Liver (tissue), 9 donors: ENCODE data around the gene ZFP3. TPM values are rescaled to one million over a fixed set of nuclear protein-coding genes. Genes with fewer than 3 reads are reported as not detected.

ENCODE experiments used
- DNase-seq: peaks from one replicate; pipeline ENCODE4 v3.0.0-alpha.2; 2017; ENCODE audit warnings: low spot score
- H3K27ac ChIP-seq, 2 donors: one replicate each; pipeline ENCODE4 v1.7.0; 2013; ENCODE audit warnings: inconsistent platforms in 2 of 2, low read length in 2 of 2, control low read depth in 1 of 2, low read depth in 1 of 2, mild to moderate bottlenecking in 1 of 2
- H3K27me3 ChIP-seq, 4 donors: one replicate each; pipeline versions ENCODE4 v1.6.1 to v1.7.0; 2013; ENCODE audit warnings: low read length in 3 of 4, inconsistent platforms in 1 of 4, mild to moderate bottlenecking in 1 of 4, moderate library complexity in 1 of 4; ENCODE audit not compliant: control insufficient read depth in 4 of 4, insufficient read depth in 4 of 4
- H3K36me3 ChIP-seq, 4 donors: one replicate each; pipeline versions ENCODE4 v1.6.1 to v1.7.0; 2013; ENCODE audit warnings: low read length in 3 of 4, mild to moderate bottlenecking in 3 of 4, low read depth in 1 of 4, moderate library complexity in 1 of 4; ENCODE audit not compliant: control insufficient read depth in 4 of 4, insufficient read depth in 3 of 4
- H3K4me1 ChIP-seq, 4 donors: one replicate each; pipeline versions ENCODE4 v1.6.1 to v1.7.0; 2013; ENCODE audit warnings: low read length in 3 of 4, mild to moderate bottlenecking in 3 of 4, moderate library complexity in 1 of 4; ENCODE audit not compliant: control insufficient read depth in 4 of 4, insufficient read depth in 4 of 4
- H3K4me3 ChIP-seq, 3 donors: one replicate each; pipeline versions ENCODE4 v1.6.1 to v1.7.0; 2013; ENCODE audit warnings: low read length in 3 of 3, control low read depth in 1 of 3, low read depth in 1 of 3, mild to moderate bottlenecking in 1 of 3
- H3K9ac ChIP-seq, 2 donors: one replicate each; pipeline ENCODE4 v1.7.0; 2013; ENCODE audit warnings: low read length in 2 of 2, mild to moderate bottlenecking in 2 of 2, moderate library complexity in 2 of 2, control low read depth in 1 of 2, low read depth in 1 of 2
- H3K9me3 ChIP-seq, 4 donors: one replicate each; pipeline versions ENCODE4 v1.6.1 to v1.7.0; 2013; ENCODE audit warnings: low read length in 3 of 4; ENCODE audit not compliant: control insufficient read depth in 4 of 4
- ATF3 ChIP-seq: IDR thresholded peaks from 2 replicates; pipeline ENCODE4 v1.6.1; 2016; ENCODE audit warnings: antibody characterized with exemption
- CTCF ChIP-seq: fragments of 150-350 bp; IDR thresholded peaks from 2 replicates; pipeline ENCODE4 v1.5.1; 2017; ENCODE audit warnings: improper control_type of control experiment, low read depth, low read length; ENCODE audit not compliant: missing input control
- EGR1 ChIP-seq, 2 donors: IDR thresholded peaks; 2 replicates each; pipeline ENCODE4 v1.6.1; 2016 to 2018; ENCODE audit warnings: antibody characterized with exemption in 2 of 2, low read depth in 2 of 2
- FOXA1 ChIP-seq: IDR thresholded peaks from 2 replicates; pipeline ENCODE4 v1.6.1; 2016; ENCODE audit warnings: antibody characterized with exemption
- FOXA2 ChIP-seq: IDR thresholded peaks from 2 replicates; pipeline ENCODE4 v1.6.1; 2016; ENCODE audit warnings: antibody characterized with exemption
- GABPA ChIP-seq, 2 donors: IDR thresholded peaks in 1 of 2; conservative IDR thresholded peaks in 1 of 2; 2 replicates each; pipeline ENCODE4 v1.6.1; 2016; ENCODE audit warnings: antibody characterized with exemption in 2 of 2, mild to moderate bottlenecking in 1 of 2, moderate library complexity in 1 of 2
- HNF4A ChIP-seq, 2 donors: conservative IDR thresholded peaks; 2 replicates each; pipeline ENCODE4 v1.6.1; 2016; ENCODE audit warnings: antibody characterized with exemption in 2 of 2, mild to moderate bottlenecking in 2 of 2
- HNF4G ChIP-seq: IDR thresholded peaks from 2 replicates; pipeline ENCODE4 v1.6.1; 2016; ENCODE audit warnings: antibody characterized with exemption
- JUND ChIP-seq, 2 donors: IDR thresholded peaks; 2 replicates each; pipeline ENCODE4 v1.6.1; 2016; ENCODE audit warnings: antibody characterized with exemption in 2 of 2
- MAX ChIP-seq: IDR thresholded peaks from 2 replicates; pipeline ENCODE4 v1.6.1; 2016; ENCODE audit warnings: antibody characterized with exemption
- NR2F2 ChIP-seq: IDR thresholded peaks from 2 replicates; pipeline ENCODE4 v1.6.1; 2016; ENCODE audit warnings: antibody characterized with exemption
- RAD21 ChIP-seq, 2 donors: IDR thresholded peaks; 2 replicates each; pipeline ENCODE4 v1.6.1; 2016; ENCODE audit warnings: antibody characterized with exemption in 2 of 2, mild to moderate bottlenecking in 2 of 2
- REST ChIP-seq: IDR thresholded peaks from 2 replicates; pipeline ENCODE4 v1.6.1; 2016; ENCODE audit warnings: antibody characterized with exemption, mild to moderate bottlenecking
- SP1 ChIP-seq: IDR thresholded peaks from 2 replicates; pipeline ENCODE4 v1.6.1; 2018; ENCODE audit warnings: antibody characterized with exemption, mild to moderate bottlenecking
- TAF1 ChIP-seq: conservative IDR thresholded peaks from 2 replicates; pipeline ENCODE4 v1.6.1; 2016; ENCODE audit warnings: antibody characterized with exemption, mild to moderate bottlenecking
- YY1 ChIP-seq: IDR thresholded peaks from 2 replicates; pipeline ENCODE4 v1.6.1; 2016; ENCODE audit warnings: antibody characterized with exemption, mild to moderate bottlenecking
- ZBTB33 ChIP-seq: IDR thresholded peaks from 2 replicates; pipeline ENCODE4 v1.6.1; 2016; ENCODE audit warnings: antibody characterized with exemption
- WGBS: extraction: QIAGEN DNeasy Blood & Tissue Kit; methylation state at CpG from one replicate; pipeline ENCODE4 v1.1.7; 2013; 5-methylcytosine and 5-hydroxymethylcytosine counted together
- polyA plus RNA-seq, 2 donors: library from polyadenylated mRNA; stranded (reverse) in 1 of 2; unstranded in 1 of 2; fragments of 200-250 nt in 1 of 2; fragments of >200 nt in 1 of 2; fragmentation: Nextera tagmentation in 1 of 2; extraction: Ambion mirVana in 1 of 2; gene quantifications; one replicate each; pipeline versions ENCODE4 v1.2.1 to v1.2.3, GENCODE V29; 2013 to 2015
- total RNA-seq, 2 donors: library from RNA; depleted of rRNA; stranded (reverse); fragments of >200 nt; gene quantifications; one replicate each; pipeline ENCODE4 v1.2.3, GENCODE V29; 2014
- donor health status: healthy.
- donor health status: healthy.
- donor health status: healthy.
- donor health status: healthy.
- donor health status: healthy.

Gene ZFP3
- total and polyA plus RNA-seq, 4 donors = 0.46 to 1.6 (median 1.1) TPM

GRCh38 chr17:5100832-5101231 lies 22.6 kb downstream of the ZFP3 start:
- Histone ChIP-seq H3K9ac (no peak overlapping the region), H3K27me3 (peaks cover 0 to 5% (median 0%) of the 10 kb centered on the region in 4 donors), H3K27ac (no peak overlapping the region), H3K9me3 (peaks cover 8 to 31% (median 21%) of the 10 kb centered on the region in 4 donors), H3K4me1 (no peaks in the 10 kb centered on the region), H3K4me3 (no peak overlapping the region), H3K36me3 (peaks cover 0 to 5% (median 5%) of the 10 kb centered on the region in 4 donors)
- TF ChIP-seq ZBTB33 (no peak), NR2F2 (no peak), SP1 (no peak), HNF4A (conservative IDR thresholded peaks at IDR 0.05) (no peak), EGR1 (IDR thresholded peaks at IDR 0.05; ENCODE audit: low read depth in 2 of 2) (no peak), REST (no peak), CTCF (no peak), HNF4G (no peak), JUND (IDR thresholded peaks at IDR 0.05) (no peak), TAF1 (no peak), GABPA (IDR thresholded peaks at IDR 0.05 in 1 of 2, conservative IDR thresholded peaks at IDR 0.05 in 1 of 2) (no peak), FOXA2 (no peak), MAX (no peak), FOXA1 (no peak), RAD21 (IDR thresholded peaks at IDR 0.05) (no peak)
- DNase-seq = no peak
- 78% methylated on average over 6 of the region's 6 CpGs for WGBS

- peak overlapping the region; percentile 88 to 94 (median 93) for H3K4me3 ChIP-seq
- H3K36me3 ChIP-seq = peaks cover 5 to 28% (median 22%) of the 10 kb centered on the region in 4 donors
- DNase-seq = no peak
- TF ChIP-seq JUND (IDR thresholded peaks at IDR 0.05) (no peak), FOXA1 (no peak), CTCF (no peak), GABPA (IDR thresholded peaks at IDR 0.05 in 1 of 2, conservative IDR thresholded peaks at IDR 0.05 in 1 of 2) (no peak), NR2F2 (no peak), MAX (no peak), RAD21 (IDR thresholded peaks at IDR 0.05) (no peak), REST (no peak), YY1 (no peak), SP1 (no peak), ATF3 (no peak)
- H3K9me3 ChIP-seq = peaks cover 4 to 11% (median 9%) of the 10 kb centered on the region in 4 donors
- H3K27ac ChIP-seq = no peak overlapping the region
- H3K9ac ChIP-seq = peak overlapping the region; percentile 52 to 81
- WGBS = 41% methylated on average over 8 of the region's 8 CpGs
- peaks cover 1 to 11% (median 7%) of the 10 kb centered on the region in 4 donors for H3K4me1 ChIP-seq
- H3K27me3 ChIP-seq = no peaks in the 10 kb centered on the region
Observed at GRCh38 chr17:5110816-5111215, 32.5 kb downstream of the ZFP3 start.
